ENCODE results near the gene EML4. TPM values are rescaled to one million over a fixed set of nuclear protein-coding genes. Genes with fewer than 3 reads are reported as not detected.

EML4 gene
- total RNA-seq, 4 donors from 2014 or later = 3.0 to 5.0 (median 4.6) TPM

- H3K9me3 ChIP-seq = no peaks in the 10 kb centered on the region
- H3K27ac ChIP-seq = no peak overlapping the region
- peaks cover 19 to 28% of the 10 kb centered on the region in 2 donors for H3K4me1 ChIP-seq
- no peaks in the 10 kb centered on the region for H3K27me3 ChIP-seq
- DNase-seq = no peak
- no peaks in the 10 kb centered on the region for H3K36me3 ChIP-seq
- no peak for TF ChIP-seq CTCF (IDR thresholded peaks at IDR 0.05 in 4 of 5, conservative IDR thresholded peaks at IDR 0.05 in 1 of 5)
- intact Hi-C loops (cut with DNase I; ENCODE audit: low total_unique reads) (no loop called here), in situ Hi-C loops (cut with MboI; ENCODE audit: low sequenced_read_pairs in 4 of 4) (no loop called here)
- ATAC-seq = no peak
- no peak overlapping the region for H3K4me3 ChIP-seq
Observed at GRCh38 chr2:42138163-42139015, 30.8 kb upstream of the EML4 start.

- in situ Hi-C loops (cut with MboI; ENCODE audit: low sequenced_read_pairs in 4 of 4) = no loop called here
- H3K4me3 ChIP-seq = no peak overlapping the region
- no peak for TF ChIP-seq CTCF (IDR thresholded peaks at IDR 0.05 in 4 of 5, conservative IDR thresholded peaks at IDR 0.05 in 1 of 5)
- TF ChIP-seq POLR2A (IDR thresholded peaks at IDR 0.05) = no peak
- ATAC-seq = no peak
- H3K4me1 ChIP-seq = peaks cover 19 to 25% of the 10 kb centered on the region in 2 donors
- no peak for DNase-seq
- no peak overlapping the region for H3K27ac ChIP-seq
- intact Hi-C loops (cut with DNase I; ENCODE audit: low total_unique reads) = no loop called here
- H3K36me3 ChIP-seq = no peaks in the 10 kb centered on the region
- no peaks in the 10 kb centered on the region for H3K9me3 ChIP-seq
- H3K27me3 ChIP-seq = no peaks in the 10 kb centered on the region
Observed at GRCh38 chr2:42139101-42139500, 30.1 kb upstream of the EML4 start.

- Histone ChIP-seq H3K36me3 (no peaks in the 10 kb centered on the region), H3K4me3 (no peak overlapping the region), H3K9me3 (no peaks in the 10 kb centered on the region), H3K27me3 (no peaks in the 10 kb centered on the region), H3K4me1 (peaks cover 19 to 25% of the 10 kb centered on the region in 2 donors), H3K27ac (no peak overlapping the region)
- in situ Hi-C loops (cut with MboI; ENCODE audit: low sequenced_read_pairs in 4 of 4) (no loop called here), intact Hi-C loops (cut with DNase I; ENCODE audit: low total_unique reads) (loop anchor here (5.0 kb wide), 1 partner anchor 38 kb away; no protein-coding TSS in a partner anchor)
- TF ChIP-seq CTCF (IDR thresholded peaks at IDR 0.05 in 4 of 5, conservative IDR thresholded peaks at IDR 0.05 in 1 of 5) = no peak
- TF ChIP-seq POLR2A (IDR thresholded peaks at IDR 0.05) = no peak
- ATAC-seq = no peak
- no peak for DNase-seq
Observed at GRCh38 chr2:42140496-42140895, 28.7 kb upstream of the EML4 start.

- H3K9me3 ChIP-seq = no peaks in the 10 kb centered on the region
- peak in 1 of 2 donors; percentile 31 for DNase-seq
- H3K4me3 ChIP-seq = peak overlapping the region; percentile 16 to 29 (median 23)
- H3K36me3 ChIP-seq = no peaks in the 10 kb centered on the region
- H3K27me3 ChIP-seq = no peaks in the 10 kb centered on the region
- TF ChIP-seq CTCF (IDR thresholded peaks at IDR 0.05 in 4 of 5, conservative IDR thresholded peaks at IDR 0.05 in 1 of 5) = no peak
- no peak for TF ChIP-seq POLR2A (IDR thresholded peaks at IDR 0.05)
- in situ Hi-C loops (cut with MboI; ENCODE audit: low sequenced_read_pairs in 4 of 4) (no loop called here), intact Hi-C loops (cut with DNase I; ENCODE audit: low total_unique reads) (loop anchor here (5.0 kb wide), 1 partner anchor 40 kb away; no protein-coding TSS in a partner anchor)
- peak; percentile 45 to 53 for ATAC-seq
- peak overlapping the region; percentile 11 to 63 (median 46) for H3K27ac ChIP-seq
- H3K4me1 ChIP-seq = peaks cover 19 to 25% of the 10 kb centered on the region in 2 donors
Observed at GRCh38 chr2:42141687-42142546, 27.2 kb upstream of the EML4 start.

All from gastrocnemius medialis (tissue), 4 donors.